Vagina (tissue), 2 donors: Measurements from ENCODE around the gene DUSP5.
"Not testable (repeated sequence)": the region's sequence is repeated elsewhere in the genome, so short reads cannot be mapped to it uniquely, and the experiment has no call there.

Experiments
- CTCF ChIP-seq, 3 experiments: fragments of 450-650 bp in 2 of 3; fragments of 200-600 bp in 1 of 3; sonication (generic) in 1 of 3; IDR thresholded peaks; one replicate each; pipeline ENCODE4 v1.5.1; 2017 to 2019; ENCODE audit warnings: antibody characterized with exemption in 3 of 3, mild to moderate bottlenecking in 2 of 3, moderate library complexity in 2 of 3
- POLR2AphosphoS5 ChIP-seq, 2 donors: sonication (generic); formaldehyde crosslinking; IDR thresholded peaks; one replicate each; pipeline ENCODE4 v1.9.0; 2017; ENCODE audit warnings: antibody characterized with exemption in 2 of 2, mild to moderate bottlenecking in 2 of 2, low read depth in 1 of 2; ENCODE audit not compliant: insufficient read depth in 1 of 2

DNA sequence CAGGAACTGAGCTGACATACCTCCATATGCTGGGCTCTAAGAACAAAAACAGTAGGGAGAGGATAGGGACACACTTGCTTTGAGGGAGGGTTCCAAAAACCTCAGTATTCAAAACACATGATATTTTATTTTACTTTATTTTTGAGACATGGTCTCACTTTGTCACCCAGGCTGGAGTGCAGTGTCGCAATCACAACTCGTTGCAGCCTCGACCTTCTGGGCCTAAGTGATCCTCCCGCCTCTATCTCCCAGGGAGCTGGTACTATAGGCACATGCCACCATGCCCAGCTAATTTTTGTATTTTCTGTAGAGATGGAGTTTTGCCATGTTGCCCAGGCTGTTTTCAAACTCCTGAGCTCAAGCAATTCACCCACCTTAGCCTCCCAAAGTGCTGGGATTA is 34.9 kb downstream of the DUSP5 start:
- TF ChIP-seq CTCF (IDR thresholded peaks at IDR 0.05); POLR2AphosphoS5 (IDR thresholded peaks at IDR 0.05; ENCODE audit: insufficient read depth in 1 of 2, low read depth in 1 of 2): not testable (repeated sequence)
